Type B pancreatic cell (in vitro differentiated cells): Measurements from ENCODE around the gene TRAM2. TPM values are rescaled to one million over a fixed set of nuclear protein-coding genes. Genes with fewer than 3 reads are reported as not detected.
A peak's percentile ranks its signal among the peaks of the same experiment; 100 is the strongest.

ENCODE experiments used
- DNase-seq: peaks from one replicate; pipeline ENCODE4 v3.0.0; 2021; ENCODE audit warnings: mixed read lengths; ENCODE audit not compliant: unreplicated experiment; ENCODE audit errors: extremely low spot score
- H3K27ac Mint-ChIP-seq: 2 replicates; pipeline ENCODE4 v1.8.0; 2021; ENCODE audit warnings: mild to moderate bottlenecking, mixed read lengths
- H3K27me3 Mint-ChIP-seq: 2 replicates; pipeline ENCODE4 v1.8.0; 2021; ENCODE audit warnings: mixed read lengths
- H3K36me3 Mint-ChIP-seq: 2 replicates; pipeline ENCODE4 v1.8.0; 2021; ENCODE audit warnings: mixed read lengths
- H3K4me1 Mint-ChIP-seq: one replicate; pipeline ENCODE4 v1.8.0; 2021; ENCODE audit warnings: mixed read lengths; ENCODE audit not compliant: unreplicated experiment
- H3K4me3 Mint-ChIP-seq: 2 replicates; pipeline ENCODE4 v1.8.0; 2021; ENCODE audit warnings: mild to moderate bottlenecking, mixed read lengths
- H3K9me3 Mint-ChIP-seq: 2 replicates; pipeline ENCODE4 v1.8.0; 2021; ENCODE audit warnings: mixed read lengths
- CTCF ChIP-seq: fragments of 200-600 bp; sonication (generic); conservative IDR thresholded peaks from 2 replicates; pipeline ENCODE4 v1.5.0; 2021; ENCODE audit warnings: antibody characterized with exemption, mild to moderate bottlenecking
- total RNA-seq: library from RNA; stranded (reverse); gene quantifications from 2 replicates; pipeline ENCODE4 v1.2.1, GENCODE V29; 2021; ENCODE audit warnings: low replicate concordance

TRAM2 gene
- total RNA-seq, 1 donor from 2014 or later: 23.0 TPM

GRCh38 chr6:52508261-52508739, 68.6 kb downstream of the TRAM2 start:
- no peak for TF ChIP-seq CTCF
- Mint-ChIP-seq H3K9me3 (no peaks in the 10 kb centered on the region), H3K4me3 (no peak overlapping the region), H3K27me3 (no peaks in the 10 kb centered on the region), H3K4me1 (peaks cover 22% of the 10 kb centered on the region), H3K36me3 (peaks cover 35% of the 10 kb centered on the region), H3K27ac (no peak overlapping the region)
- DNase-seq: no peak

- no peak overlapping the region for H3K4me3 Mint-ChIP-seq
- DNase-seq: no peak
- H3K27ac Mint-ChIP-seq: no peak overlapping the region
- TF ChIP-seq CTCF: no peak
- no peaks in the 10 kb centered on the region for H3K27me3 Mint-ChIP-seq
- H3K4me1 Mint-ChIP-seq: peaks cover 24% of the 10 kb centered on the region
- H3K9me3 Mint-ChIP-seq: no peaks in the 10 kb centered on the region
- H3K36me3 Mint-ChIP-seq: peaks cover 33% of the 10 kb centered on the region
Measured at GRCh38 chr6:52507557-52508260, 69.2 kb downstream of the TRAM2 start.

GRCh38 chr6:52506476-52506875, 70.4 kb downstream of the TRAM2 start:
- H3K4me1 Mint-ChIP-seq: peaks cover 15% of the 10 kb centered on the region

GRCh38 chr6:52505726-52506409, 71.0 kb downstream of the TRAM2 start:
- no peaks in the 10 kb centered on the region for H3K9me3 Mint-ChIP-seq
- H3K4me3 Mint-ChIP-seq: no peak overlapping the region
- peaks cover 15% of the 10 kb centered on the region for H3K4me1 Mint-ChIP-seq
- no peaks in the 10 kb centered on the region for H3K27me3 Mint-ChIP-seq
- peaks cover 32% of the 10 kb centered on the region for H3K36me3 Mint-ChIP-seq
- DNase-seq: no peak
- TF ChIP-seq CTCF: no peak
- no peak overlapping the region for H3K27ac Mint-ChIP-seq

More at GRCh38 chr6:52506476-52506875, 70.4 kb downstream of the TRAM2 start:
- Mint-ChIP-seq H3K4me3 (no peak overlapping the region), H3K9me3 (no peaks in the 10 kb centered on the region), H3K36me3 (peaks cover 33% of the 10 kb centered on the region), H3K27ac (no peak overlapping the region), H3K27me3 (no peaks in the 10 kb centered on the region)
- no peak for DNase-seq
- no peak for TF ChIP-seq CTCF

GRCh38 chr6:52504782-52505136, 72.1 kb downstream of the TRAM2 start:
- DNase-seq: no peak
- H3K36me3 Mint-ChIP-seq: peaks cover 29% of the 10 kb centered on the region
- H3K27me3 Mint-ChIP-seq: no peaks in the 10 kb centered on the region
- no peak overlapping the region for H3K4me3 Mint-ChIP-seq
- H3K27ac Mint-ChIP-seq: peak overlapping the region; percentile 99
- no peak for TF ChIP-seq CTCF
- no peaks in the 10 kb centered on the region for H3K9me3 Mint-ChIP-seq
- H3K4me1 Mint-ChIP-seq: peaks cover 15% of the 10 kb centered on the region
